Mesothelial cell of epicardium (in vitro differentiated cells): ENCODE results near the gene TMEM114. TPM values are rescaled to one million over a fixed set of nuclear protein-coding genes. Genes with fewer than 3 reads are reported as not detected.

Experiments used
- DNase-seq, 2 experiments: peaks; one replicate each; pipeline ENCODE4 v3.0.0; 2021; ENCODE audit warnings: low spot score in 2 of 2; ENCODE audit not compliant: unreplicated experiment in 2 of 2
- H3K27ac Mint-ChIP-seq: 2 replicates; pipeline ENCODE4 v1.8.0; 2021; ENCODE audit warnings: mixed read lengths
- H3K27me3 Mint-ChIP-seq: 2 replicates; pipeline ENCODE4 v1.8.0; 2021; ENCODE audit warnings: low read depth, mixed read lengths
- H3K36me3 Mint-ChIP-seq: 2 replicates; pipeline ENCODE4 v1.8.0; 2021; ENCODE audit warnings: mixed read lengths
- H3K4me1 Mint-ChIP-seq: 2 replicates; pipeline ENCODE4 v1.8.0; 2021; ENCODE audit warnings: mixed read lengths
- H3K4me3 Mint-ChIP-seq: 2 replicates; pipeline ENCODE4 v1.8.0; 2021; ENCODE audit warnings: mild to moderate bottlenecking, moderate library complexity, mixed read lengths
- H3K9me3 Mint-ChIP-seq: 2 replicates; pipeline ENCODE4 v1.8.0; 2021; ENCODE audit warnings: mixed read lengths
- CTCF ChIP-seq: fragments of 200-600 bp; sonication (generic); IDR thresholded peaks from one replicate; pipeline ENCODE4 v1.5.0; 2021; ENCODE audit warnings: antibody characterized with exemption; ENCODE audit not compliant: unreplicated experiment
- total RNA-seq: library from RNA; stranded (reverse); gene quantifications from 3 replicates; pipeline ENCODE4 v1.2.1, GENCODE V29; 2021

The TMEM114 gene
- total RNA-seq, 1 donor from 2014 or later, result not detected

GRCh38 chr16:8625491-8626087 lies 35.3 kb upstream of the TMEM114 start:
- H3K27me3 Mint-ChIP-seq, result no peaks in the 10 kb centered on the region
- TF ChIP-seq CTCF, result no peak
- no peak overlapping the region for H3K27ac Mint-ChIP-seq
- no peak for DNase-seq
- H3K36me3 Mint-ChIP-seq, result peaks cover 34% of the 10 kb centered on the region
- no peak overlapping the region for H3K4me3 Mint-ChIP-seq
- no peaks in the 10 kb centered on the region for H3K9me3 Mint-ChIP-seq
- peaks cover 8% of the 10 kb centered on the region for H3K4me1 Mint-ChIP-seq

GRCh38 chr16:8623634-8624033 lies 33.3 kb upstream of the TMEM114 start:
- Mint-ChIP-seq H3K4me1 (peaks cover 8% of the 10 kb centered on the region), H3K9me3 (no peaks in the 10 kb centered on the region), H3K27me3 (peaks cover 4% of the 10 kb centered on the region), H3K36me3 (peaks cover 25% of the 10 kb centered on the region), H3K27ac (no peak overlapping the region), H3K4me3 (no peak overlapping the region)
- TF ChIP-seq CTCF, result no peak
- no peak for DNase-seq

- H3K9me3 Mint-ChIP-seq, result no peaks in the 10 kb centered on the region
- no peak for TF ChIP-seq CTCF
- H3K27ac Mint-ChIP-seq, result peak overlapping the region; percentile 97
- H3K27me3 Mint-ChIP-seq, result peaks cover 13% of the 10 kb centered on the region
- peak overlapping the region; percentile 98 for H3K4me3 Mint-ChIP-seq
- DNase-seq, result no peak
- H3K36me3 Mint-ChIP-seq, result peaks cover 15% of the 10 kb centered on the region
- H3K4me1 Mint-ChIP-seq, result peaks cover 8% of the 10 kb centered on the region
These were observed 32.0 kb upstream of the TMEM114 start for GRCh38 chr16:8622315-8622656.

DNA sequence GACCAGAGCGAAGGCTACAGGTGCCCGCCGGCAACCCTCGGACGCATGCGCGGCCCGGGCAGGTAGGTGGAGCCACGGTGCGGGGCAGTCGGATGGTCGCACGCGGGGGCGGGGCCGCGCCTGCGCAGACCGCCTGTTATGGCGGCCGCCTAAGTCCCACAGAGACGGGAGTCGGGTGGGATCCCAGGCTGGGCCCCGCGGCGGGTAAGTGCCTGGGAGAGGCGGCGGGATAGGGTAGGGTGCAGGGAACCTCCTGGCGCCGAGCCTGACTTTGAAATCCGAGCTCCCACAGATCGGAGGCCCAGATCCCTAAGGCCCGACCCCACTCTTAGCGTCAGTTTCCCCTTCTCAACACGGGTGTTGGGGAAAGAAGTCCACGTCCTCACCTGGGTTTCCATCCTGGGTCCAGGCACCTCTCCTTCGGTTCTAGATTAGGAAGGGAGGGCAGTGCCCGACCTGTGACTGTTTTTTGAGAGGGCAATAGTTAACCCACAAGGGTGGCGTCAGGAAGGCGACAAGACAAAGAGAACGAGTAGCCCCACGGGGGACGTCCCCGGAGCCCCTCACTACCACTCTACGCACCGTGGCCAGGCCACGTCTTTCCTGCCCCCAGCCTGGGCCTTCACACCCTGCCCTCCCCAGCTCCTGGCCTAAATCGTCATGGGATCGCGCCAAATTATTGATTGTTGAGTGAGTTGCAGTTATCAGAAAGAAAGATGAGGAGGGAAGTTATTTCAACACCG lies 31.4 kb upstream of the TMEM114 start, which contains the start of gene METTL22:
TSS of gene METTL22 (plus strand) at position 127 of the 743 bp plus-strand sequence. CDS start 3,968 bp downstream, outside the sequence.
- peaks cover 13% of the 10 kb centered on the region for H3K27me3 Mint-ChIP-seq
- peak within 1 kb of the TSS; percentile 97 for H3K27ac Mint-ChIP-seq
- H3K36me3 Mint-ChIP-seq, result peaks cover 11% of the 10 kb centered on the region
- no peaks in the 10 kb centered on the region for H3K9me3 Mint-ChIP-seq
- peaks cover 8% of the 10 kb centered on the region for H3K4me1 Mint-ChIP-seq
- H3K4me3 Mint-ChIP-seq, result peak within 1 kb of the TSS; percentile 98
- no peak for TF ChIP-seq CTCF
- peak; percentile 93 to 96 for DNase-seq

- Mint-ChIP-seq H3K27me3 (peaks cover 17% of the 10 kb centered on the region), H3K4me3 (peak overlapping the region; percentile 98), H3K27ac (peak overlapping the region; percentile 97), H3K36me3 (peaks cover 11% of the 10 kb centered on the region), H3K4me1 (peaks cover 8% of the 10 kb centered on the region), H3K9me3 (no peaks in the 10 kb centered on the region)
- no peak for TF ChIP-seq CTCF
- DNase-seq, result no peak
These were observed 30.9 kb upstream of the TMEM114 start for GRCh38 chr16:8621222-8621571.
